NB4 (cell line): Measurements from ENCODE around the gene SOX3.

Experiments
- DNase-seq: peaks from one replicate; pipeline ENCODE4 v3.0.0; 2010; ENCODE audit warnings: low read depth
- H3K4me3 ChIP-seq: one replicate; pipeline ENCODE4 v1.5.1; 2011; ENCODE audit warnings: mild to moderate bottlenecking, low read depth, low read length, moderate library complexity
- CTCF ChIP-seq: IDR thresholded peaks from one replicate; pipeline ENCODE4 v1.5.1; 2012; ENCODE audit warnings: low read depth, low read length
- MAX ChIP-seq: IDR thresholded peaks from 2 replicates; pipeline ENCODE4 v1.6.1; 2011; ENCODE audit warnings: low read depth, low read length
- MYC ChIP-seq: IDR thresholded peaks from 2 replicates; pipeline ENCODE4 v1.6.1; 2011; ENCODE audit warnings: low read depth, low read length
- POLR2A ChIP-seq: IDR thresholded peaks from 2 replicates; pipeline ENCODE4 v1.6.1; 2011; ENCODE audit warnings: mild to moderate bottlenecking; ENCODE audit not compliant: insufficient read length; ENCODE audit errors: extremely low read depth

Gene SOX3

GRCh38 chrX:140480765-140481164 lies 24.1 kb downstream of the SOX3 start:
- TF ChIP-seq POLR2A (no peak), CTCF (no peak), MAX (no peak), MYC (no peak)

GRCh38 chrX:140477987-140478386 lies 26.9 kb downstream of the SOX3 start:
- TF ChIP-seq MYC (no peak), CTCF (no peak), POLR2A (no peak), MAX (no peak)
- DNase-seq = no peak
- H3K4me3 ChIP-seq = no peak overlapping the region

More at GRCh38 chrX:140480765-140481164, 24.1 kb downstream of the SOX3 start:
- no peak for DNase-seq
- H3K4me3 ChIP-seq = no peak overlapping the region

- TF ChIP-seq POLR2A (no peak), MYC (no peak), MAX (no peak), CTCF (no peak)
- no peak overlapping the region for H3K4me3 ChIP-seq
Measured at GRCh38 chrX:140475025-140475424, 29.8 kb downstream of the SOX3 start.

GRCh38 chrX:140467211-140467610 lies 37.7 kb downstream of the SOX3 start:
- no peak for DNase-seq
- no peak overlapping the region for H3K4me3 ChIP-seq
- TF ChIP-seq POLR2A = no peak
- TF ChIP-seq CTCF = no peak
- no peak for TF ChIP-seq MYC
- no peak for TF ChIP-seq MAX

More at GRCh38 chrX:140475025-140475424, 29.8 kb downstream of the SOX3 start:
- DNase-seq = no peak
